ENCODE results near the gene TEDDM1. TPM values are rescaled to one million over a fixed set of nuclear protein-coding genes. Genes with fewer than 3 reads are reported as not detected.

The TEDDM1 gene
- total and polyA plus RNA-seq, 4 donors: 0.08 TPM; not detected in 3

DNA sequence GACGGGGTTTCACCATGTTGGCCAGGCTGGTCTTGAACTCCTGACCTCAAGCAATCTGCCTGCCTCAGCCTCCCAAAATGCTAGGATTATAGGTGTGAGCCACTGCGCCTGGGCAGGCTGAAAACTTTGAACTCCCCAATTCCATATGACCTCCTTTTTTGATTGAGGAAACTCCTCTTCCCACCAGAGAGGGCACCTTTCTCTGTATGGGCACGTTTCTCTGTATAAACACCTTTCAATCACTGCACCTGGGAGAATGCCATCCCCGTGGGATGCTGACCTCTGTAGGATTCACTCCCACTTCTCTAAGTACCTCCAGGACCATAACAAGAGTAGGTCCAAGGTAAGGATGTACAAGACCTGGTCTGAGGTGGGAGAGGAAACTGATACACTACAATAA lies 9.7 kb upstream of the TEDDM1 start:
- TF ChIP-seq, protein P1, sequence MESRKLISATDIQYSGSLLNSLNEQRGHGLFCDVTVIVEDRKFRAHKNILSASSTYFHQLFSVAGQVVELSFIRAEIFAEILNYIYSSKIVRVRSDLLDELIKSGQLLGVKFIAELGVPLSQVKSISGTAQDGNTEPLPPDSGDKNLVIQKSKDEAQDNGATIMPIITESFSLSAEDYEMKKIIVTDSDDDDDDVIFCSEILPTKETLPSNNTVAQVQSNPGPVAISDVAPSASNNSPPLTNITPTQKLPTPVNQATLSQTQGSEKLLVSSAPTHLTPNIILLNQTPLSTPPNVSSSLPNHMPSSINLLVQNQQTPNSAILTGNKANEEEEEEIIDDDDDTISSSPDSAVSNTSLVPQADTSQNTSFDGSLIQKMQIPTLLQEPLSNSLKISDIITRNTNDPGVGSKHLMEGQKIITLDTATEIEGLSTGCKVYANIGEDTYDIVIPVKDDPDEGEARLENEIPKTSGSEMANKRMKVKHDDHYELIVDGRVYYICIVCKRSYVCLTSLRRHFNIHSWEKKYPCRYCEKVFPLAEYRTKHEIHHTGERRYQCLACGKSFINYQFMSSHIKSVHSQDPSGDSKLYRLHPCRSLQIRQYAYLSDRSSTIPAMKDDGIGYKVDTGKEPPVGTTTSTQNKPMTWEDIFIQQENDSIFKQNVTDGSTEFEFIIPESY (IDR thresholded peaks at IDR 0.05): no peak
- no peak for TF ChIP-seq RAD21 (IDR thresholded peaks at IDR 0.05)
- no peak for DNase-seq (ENCODE audit: low spot score)
- Histone ChIP-seq H3K4me3 (ENCODE audit: low read depth in 1 of 3, low read length in 3 of 3) (no peak overlapping the region), H3K27ac (ENCODE audit: low read depth in 1 of 2, low read length in 2 of 2) (peak overlapping the region in 1 of 2 donors; percentile 53), H3K36me3 (ENCODE audit: control insufficient read depth in 4 of 4, insufficient read depth in 3 of 4, low read depth in 1 of 4, low read length in 3 of 4) (no peaks in the 10 kb centered on the region), H3K9ac (ENCODE audit: low read depth in 1 of 2, low read length in 2 of 2) (no peak overlapping the region), H3K27me3 (ENCODE audit: control insufficient read depth in 4 of 4, insufficient read depth in 4 of 4, low read length in 3 of 4) (no peaks in the 10 kb centered on the region), H3K4me1 (ENCODE audit: control insufficient read depth in 4 of 4, insufficient read depth in 4 of 4, low read length in 3 of 4) (peaks cover 2 to 21% (median 9%) of the 10 kb centered on the region in 4 donors), H3K9me3 (ENCODE audit: control insufficient read depth in 4 of 4, low read length in 3 of 4) (peaks cover 0 to 3% (median 0%) of the 10 kb centered on the region in 4 donors)
- 81% methylated on average over 4 of the region's 4 CpGs for WGBS

DNA sequence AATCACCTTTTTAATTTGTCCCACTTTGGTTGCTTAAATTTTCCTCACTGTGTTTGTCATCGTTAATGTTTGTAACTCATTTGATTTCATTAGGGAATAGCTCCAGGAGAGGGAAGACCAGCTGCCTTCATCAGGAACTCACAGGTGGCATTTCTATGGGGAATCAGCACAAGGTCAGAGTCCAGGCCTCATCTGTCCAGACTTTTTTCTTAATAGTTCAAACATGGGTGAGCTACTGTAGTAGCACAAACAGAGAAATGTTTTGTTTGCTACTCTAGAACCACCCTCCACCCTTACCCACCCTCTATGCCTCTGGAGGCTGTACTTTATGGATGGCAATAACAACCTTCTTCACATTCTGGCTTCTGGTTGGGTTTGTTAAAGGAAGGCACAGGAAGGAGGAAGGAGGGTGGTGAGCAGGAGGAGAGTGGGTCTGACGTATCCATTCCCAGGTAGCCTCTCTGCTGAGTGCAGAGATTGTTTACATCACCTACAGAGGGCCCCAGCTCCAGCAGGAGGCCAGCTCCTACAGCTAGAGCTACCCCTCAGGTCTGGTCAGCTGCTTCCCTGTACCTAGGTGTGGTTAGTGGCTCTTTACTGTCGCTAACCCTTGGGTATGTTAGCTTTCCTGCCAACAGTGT lies 8.1 kb upstream of the TEDDM1 start:
- Histone ChIP-seq H3K27ac (ENCODE audit: low read depth in 1 of 2, low read length in 2 of 2) (no peak overlapping the region), H3K27me3 (ENCODE audit: control insufficient read depth in 4 of 4, insufficient read depth in 4 of 4, low read length in 3 of 4) (no peaks in the 10 kb centered on the region), H3K4me3 (ENCODE audit: low read depth in 1 of 3, low read length in 3 of 3) (no peak overlapping the region), H3K36me3 (ENCODE audit: control insufficient read depth in 4 of 4, insufficient read depth in 3 of 4, low read depth in 1 of 4, low read length in 3 of 4) (no peaks in the 10 kb centered on the region), H3K9me3 (ENCODE audit: control insufficient read depth in 4 of 4, low read length in 3 of 4) (peaks cover 0 to 3% (median 0%) of the 10 kb centered on the region in 4 donors), H3K4me1 (ENCODE audit: control insufficient read depth in 4 of 4, insufficient read depth in 4 of 4, low read length in 3 of 4) (peaks cover 2 to 21% (median 9%) of the 10 kb centered on the region in 4 donors), H3K9ac (ENCODE audit: low read depth in 1 of 2, low read length in 2 of 2) (no peak overlapping the region)
- WGBS: 63% methylated on average over 3 of the region's 3 CpGs
- DNase-seq (ENCODE audit: low spot score): no peak
- TF ChIP-seq, protein P1 (IDR thresholded peaks at IDR 0.05): no peak
- peak; percentile 43 to 58 for TF ChIP-seq HNF4A (conservative IDR thresholded peaks at IDR 0.05)
- no peak for TF ChIP-seq EGR1 (IDR thresholded peaks at IDR 0.05; ENCODE audit: low read depth in 2 of 2)
- TF ChIP-seq, protein P2, sequence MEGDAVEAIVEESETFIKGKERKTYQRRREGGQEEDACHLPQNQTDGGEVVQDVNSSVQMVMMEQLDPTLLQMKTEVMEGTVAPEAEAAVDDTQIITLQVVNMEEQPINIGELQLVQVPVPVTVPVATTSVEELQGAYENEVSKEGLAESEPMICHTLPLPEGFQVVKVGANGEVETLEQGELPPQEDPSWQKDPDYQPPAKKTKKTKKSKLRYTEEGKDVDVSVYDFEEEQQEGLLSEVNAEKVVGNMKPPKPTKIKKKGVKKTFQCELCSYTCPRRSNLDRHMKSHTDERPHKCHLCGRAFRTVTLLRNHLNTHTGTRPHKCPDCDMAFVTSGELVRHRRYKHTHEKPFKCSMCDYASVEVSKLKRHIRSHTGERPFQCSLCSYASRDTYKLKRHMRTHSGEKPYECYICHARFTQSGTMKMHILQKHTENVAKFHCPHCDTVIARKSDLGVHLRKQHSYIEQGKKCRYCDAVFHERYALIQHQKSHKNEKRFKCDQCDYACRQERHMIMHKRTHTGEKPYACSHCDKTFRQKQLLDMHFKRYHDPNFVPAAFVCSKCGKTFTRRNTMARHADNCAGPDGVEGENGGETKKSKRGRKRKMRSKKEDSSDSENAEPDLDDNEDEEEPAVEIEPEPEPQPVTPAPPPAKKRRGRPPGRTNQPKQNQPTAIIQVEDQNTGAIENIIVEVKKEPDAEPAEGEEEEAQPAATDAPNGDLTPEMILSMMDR (IDR thresholded peaks at IDR 0.05; ENCODE audit: low read depth, low read length, missing input control): no peak
- no peak for TF ChIP-seq YY1 (IDR thresholded peaks at IDR 0.05)
- TF ChIP-seq RXRA (IDR thresholded peaks at IDR 0.05): no peak
- TF ChIP-seq, protein P3, sequence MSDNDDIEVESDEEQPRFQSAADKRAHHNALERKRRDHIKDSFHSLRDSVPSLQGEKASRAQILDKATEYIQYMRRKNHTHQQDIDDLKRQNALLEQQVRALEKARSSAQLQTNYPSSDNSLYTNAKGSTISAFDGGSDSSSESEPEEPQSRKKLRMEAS (IDR thresholded peaks at IDR 0.05): no peak
- TF ChIP-seq NR2F2 (IDR thresholded peaks at IDR 0.05): no peak
- TF ChIP-seq SP1 (IDR thresholded peaks at IDR 0.05): peak; percentile 33
- TF ChIP-seq, protein P4, sequence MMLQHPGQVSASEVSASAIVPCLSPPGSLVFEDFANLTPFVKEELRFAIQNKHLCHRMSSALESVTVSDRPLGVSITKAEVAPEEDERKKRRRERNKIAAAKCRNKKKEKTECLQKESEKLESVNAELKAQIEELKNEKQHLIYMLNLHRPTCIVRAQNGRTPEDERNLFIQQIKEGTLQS (IDR thresholded peaks at IDR 0.05): no peak
- TF ChIP-seq, protein P5, sequence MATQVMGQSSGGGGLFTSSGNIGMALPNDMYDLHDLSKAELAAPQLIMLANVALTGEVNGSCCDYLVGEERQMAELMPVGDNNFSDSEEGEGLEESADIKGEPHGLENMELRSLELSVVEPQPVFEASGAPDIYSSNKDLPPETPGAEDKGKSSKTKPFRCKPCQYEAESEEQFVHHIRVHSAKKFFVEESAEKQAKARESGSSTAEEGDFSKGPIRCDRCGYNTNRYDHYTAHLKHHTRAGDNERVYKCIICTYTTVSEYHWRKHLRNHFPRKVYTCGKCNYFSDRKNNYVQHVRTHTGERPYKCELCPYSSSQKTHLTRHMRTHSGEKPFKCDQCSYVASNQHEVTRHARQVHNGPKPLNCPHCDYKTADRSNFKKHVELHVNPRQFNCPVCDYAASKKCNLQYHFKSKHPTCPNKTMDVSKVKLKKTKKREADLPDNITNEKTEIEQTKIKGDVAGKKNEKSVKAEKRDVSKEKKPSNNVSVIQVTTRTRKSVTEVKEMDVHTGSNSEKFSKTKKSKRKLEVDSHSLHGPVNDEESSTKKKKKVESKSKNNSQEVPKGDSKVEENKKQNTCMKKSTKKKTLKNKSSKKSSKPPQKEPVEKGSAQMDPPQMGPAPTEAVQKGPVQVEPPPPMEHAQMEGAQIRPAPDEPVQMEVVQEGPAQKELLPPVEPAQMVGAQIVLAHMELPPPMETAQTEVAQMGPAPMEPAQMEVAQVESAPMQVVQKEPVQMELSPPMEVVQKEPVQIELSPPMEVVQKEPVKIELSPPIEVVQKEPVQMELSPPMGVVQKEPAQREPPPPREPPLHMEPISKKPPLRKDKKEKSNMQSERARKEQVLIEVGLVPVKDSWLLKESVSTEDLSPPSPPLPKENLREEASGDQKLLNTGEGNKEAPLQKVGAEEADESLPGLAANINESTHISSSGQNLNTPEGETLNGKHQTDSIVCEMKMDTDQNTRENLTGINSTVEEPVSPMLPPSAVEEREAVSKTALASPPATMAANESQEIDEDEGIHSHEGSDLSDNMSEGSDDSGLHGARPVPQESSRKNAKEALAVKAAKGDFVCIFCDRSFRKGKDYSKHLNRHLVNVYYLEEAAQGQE (IDR thresholded peaks at IDR 0.05): no peak
